ENCODE results near the gene PDZD4.

Gene PDZD4

GRCh38 chrX:153762626-153763173, 67.6 kb downstream of the PDZD4 start:
- no peaks in the 10 kb centered on the region for H3K27me3 ChIP-seq (ENCODE audit: insufficient read depth, low read length)
- TF ChIP-seq, protein P1, sequence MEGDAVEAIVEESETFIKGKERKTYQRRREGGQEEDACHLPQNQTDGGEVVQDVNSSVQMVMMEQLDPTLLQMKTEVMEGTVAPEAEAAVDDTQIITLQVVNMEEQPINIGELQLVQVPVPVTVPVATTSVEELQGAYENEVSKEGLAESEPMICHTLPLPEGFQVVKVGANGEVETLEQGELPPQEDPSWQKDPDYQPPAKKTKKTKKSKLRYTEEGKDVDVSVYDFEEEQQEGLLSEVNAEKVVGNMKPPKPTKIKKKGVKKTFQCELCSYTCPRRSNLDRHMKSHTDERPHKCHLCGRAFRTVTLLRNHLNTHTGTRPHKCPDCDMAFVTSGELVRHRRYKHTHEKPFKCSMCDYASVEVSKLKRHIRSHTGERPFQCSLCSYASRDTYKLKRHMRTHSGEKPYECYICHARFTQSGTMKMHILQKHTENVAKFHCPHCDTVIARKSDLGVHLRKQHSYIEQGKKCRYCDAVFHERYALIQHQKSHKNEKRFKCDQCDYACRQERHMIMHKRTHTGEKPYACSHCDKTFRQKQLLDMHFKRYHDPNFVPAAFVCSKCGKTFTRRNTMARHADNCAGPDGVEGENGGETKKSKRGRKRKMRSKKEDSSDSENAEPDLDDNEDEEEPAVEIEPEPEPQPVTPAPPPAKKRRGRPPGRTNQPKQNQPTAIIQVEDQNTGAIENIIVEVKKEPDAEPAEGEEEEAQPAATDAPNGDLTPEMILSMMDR (IDR thresholded peaks at IDR 0.05; ENCODE audit: low read length): no peak
- no peak for TF ChIP-seq EZH2 (IDR thresholded peaks at IDR 0.05; ENCODE audit: borderline replicate concordance, low read length)
- no peak overlapping the region for H3K4me3 ChIP-seq (ENCODE audit: low read depth, low read length, poor library complexity, severe bottlenecking)
- no peaks in the 10 kb centered on the region for H3K36me3 ChIP-seq (ENCODE audit: insufficient read depth, low read length)
- no peak overlapping the region for H3K27ac ChIP-seq (ENCODE audit: low read depth, low read length, poor library complexity, severe bottlenecking)
- no peak overlapping the region for H3K4me2 ChIP-seq (ENCODE audit: low read length)
- no peak overlapping the region for H3K9ac ChIP-seq (ENCODE audit: low read length)
- no peaks in the 10 kb centered on the region for H3K79me2 ChIP-seq (ENCODE audit: insufficient read depth, low read length)
- no peaks in the 10 kb centered on the region for H4K20me1 ChIP-seq (ENCODE audit: insufficient read depth, low read length)
- no peaks in the 10 kb centered on the region for H3K9me2 ChIP-seq (ENCODE audit: low read depth, low read length)
- H2AFZ ChIP-seq (ENCODE audit: low read length): no peak overlapping the region
- no peaks in the 10 kb centered on the region for H3F3A ChIP-seq (ENCODE audit: insufficient read depth, low read length)
- H3K4me1 ChIP-seq (ENCODE audit: insufficient read depth, low read length, severe bottlenecking): no peaks in the 10 kb centered on the region
- H3K9me3 ChIP-seq (ENCODE audit: low read length): no peaks in the 10 kb centered on the region

- no peak for TF ChIP-seq EZH2 (IDR thresholded peaks at IDR 0.05; ENCODE audit: borderline replicate concordance, low read length)
- TF ChIP-seq, protein P1 (IDR thresholded peaks at IDR 0.05; ENCODE audit: low read length): no peak
- Histone ChIP-seq H3K36me3 (ENCODE audit: insufficient read depth, low read length) (no peaks in the 10 kb centered on the region), H3K4me3 (ENCODE audit: low read depth, low read length, poor library complexity, severe bottlenecking) (no peak overlapping the region), H2AFZ (ENCODE audit: low read length) (no peak overlapping the region), H3K27me3 (ENCODE audit: insufficient read depth, low read length) (no peaks in the 10 kb centered on the region), H3K27ac (ENCODE audit: low read depth, low read length, poor library complexity, severe bottlenecking) (no peak overlapping the region), H3K9me2 (ENCODE audit: low read depth, low read length) (no peaks in the 10 kb centered on the region), H3K79me2 (ENCODE audit: insufficient read depth, low read length) (no peaks in the 10 kb centered on the region), H3K9ac (ENCODE audit: low read length) (no peak overlapping the region), H3K4me2 (ENCODE audit: low read length) (no peak overlapping the region), H4K20me1 (ENCODE audit: insufficient read depth, low read length) (no peaks in the 10 kb centered on the region), H3K4me1 (ENCODE audit: insufficient read depth, low read length, severe bottlenecking) (no peaks in the 10 kb centered on the region), H3F3A (ENCODE audit: insufficient read depth, low read length) (no peaks in the 10 kb centered on the region), H3K9me3 (ENCODE audit: low read length) (no peaks in the 10 kb centered on the region)
Measured at GRCh38 chrX:153761863-153762262, 68.5 kb downstream of the PDZD4 start.

GRCh38 chrX:153755136-153755535, 75.2 kb downstream of the PDZD4 start:
- Histone ChIP-seq H3K4me3 (ENCODE audit: low read depth, low read length, poor library complexity, severe bottlenecking) (no peak overlapping the region), H3K9me3 (ENCODE audit: low read length) (no peaks in the 10 kb centered on the region), H3F3A (ENCODE audit: insufficient read depth, low read length) (no peaks in the 10 kb centered on the region), H3K4me1 (ENCODE audit: insufficient read depth, low read length, severe bottlenecking) (no peaks in the 10 kb centered on the region), H2AFZ (ENCODE audit: low read length) (no peak overlapping the region), H3K9me2 (ENCODE audit: low read depth, low read length) (no peaks in the 10 kb centered on the region), H3K4me2 (ENCODE audit: low read length) (no peak overlapping the region), H4K20me1 (ENCODE audit: insufficient read depth, low read length) (no peaks in the 10 kb centered on the region), H3K27ac (ENCODE audit: low read depth, low read length, poor library complexity, severe bottlenecking) (no peak overlapping the region), H3K27me3 (ENCODE audit: insufficient read depth, low read length) (no peaks in the 10 kb centered on the region; the same call in 1 of the 2 replicates), H3K9ac (ENCODE audit: low read length) (no peak overlapping the region), H3K79me2 (ENCODE audit: insufficient read depth, low read length) (no peaks in the 10 kb centered on the region), H3K36me3 (ENCODE audit: insufficient read depth, low read length) (no peaks in the 10 kb centered on the region)
- TF ChIP-seq EZH2 (IDR thresholded peaks at IDR 0.05; ENCODE audit: borderline replicate concordance, low read length): no peak
- TF ChIP-seq, protein P1 (IDR thresholded peaks at IDR 0.05; ENCODE audit: low read length): no peak
